SH-SY5Y (cell line): ENCODE results near the gene NMRK2.

Experiments used
- GATA2 ChIP-seq: IDR thresholded peaks from 2 replicates; pipeline ENCODE4 v1.6.1; 2011; ENCODE audit warnings: mild to moderate bottlenecking, low read depth, low read length
- GATA3 ChIP-seq: IDR thresholded peaks from 2 replicates; pipeline ENCODE4 v1.6.1; 2011; ENCODE audit warnings: low read depth, mild to moderate bottlenecking, low read length, moderate library complexity

GRCh38 chr19:3983936-3984583, 51.2 kb downstream of the NMRK2 start:
- TF ChIP-seq GATA2 (no peak), GATA3 (no peak)
